Activated CD4-positive, alpha-beta T cell treated with anti-CD3 and anti-CD28 coated beads, Interleukin-2, amount 10 ng/mL, durations not matched to agents 7 days and 5 days (primary cell): ENCODE data around the gene ERO1A. TPM values are rescaled to one million over a fixed set of nuclear protein-coding genes. Genes with fewer than 3 reads are reported as not detected.
A peak's percentile ranks its signal among the peaks of the same experiment; 100 is the strongest.

Experiments
- CTCF ChIA-PET: fragments of 350-600 bp; sonication (Branson Sonifier 250); formaldehyde crosslinking; loops from one replicate; lab custom pipeline; 2021; ENCODE audit warnings: antibody characterized with exemption; lab: Charles Lee
- POLR2A ChIA-PET: fragments of 350-600 bp; sonication (Branson Sonifier 250); formaldehyde crosslinking; loops from one replicate; lab custom pipeline; 2021; ENCODE audit warnings: antibody characterized with exemption; lab: Charles Lee
- DNase-seq: peaks from one replicate; pipeline ENCODE4 v3.0.0-alpha.2; 2020
- H3K27ac Mint-ChIP-seq: one replicate; pipeline ENCODE4 v1.8.0; 2021; ENCODE audit warnings: mild to moderate bottlenecking, moderate library complexity, mixed read lengths
- H3K27me3 Mint-ChIP-seq: one replicate; pipeline ENCODE4 v1.8.0; 2021; ENCODE audit warnings: mixed read lengths
- H3K36me3 Mint-ChIP-seq: one replicate; pipeline ENCODE4 v1.8.0; 2021; ENCODE audit warnings: low read depth, mixed read lengths
- H3K4me1 Mint-ChIP-seq: one replicate; pipeline ENCODE4 v1.8.0; 2021; ENCODE audit warnings: mixed read lengths
- H3K4me3 Mint-ChIP-seq: one replicate; pipeline ENCODE4 v1.8.0; 2021; ENCODE audit warnings: mild to moderate bottlenecking, moderate library complexity, mixed read lengths
- H3K9me3 Mint-ChIP-seq: one replicate; pipeline ENCODE4 v1.8.0; 2021; ENCODE audit warnings: mixed read lengths
- total RNA-seq, 2 experiments: library from RNA; stranded (reverse); gene quantifications; one replicate each; pipeline ENCODE4 v1.2.3, GENCODE V29; 2021

Gene ERO1A
- total RNA-seq, 2 experiments from 2014 or later, result 134 to 155 TPM

- Mint-ChIP-seq H3K27me3 (no peaks in the 10 kb centered on the region), H3K9me3 (no peaks in the 10 kb centered on the region), H3K27ac (peak overlapping the region; percentile 68), H3K36me3 (peaks cover 32% of the 10 kb centered on the region), H3K4me3 (peak overlapping the region; percentile 65), H3K4me1 (peaks cover 55% of the 10 kb centered on the region)
- CTCF ChIA-PET, result interaction anchor here (0.5 kb wide), 1 partner anchor 138 kb away, joined by 3 read pairs; no protein-coding TSS in a partner anchor
- POLR2A ChIA-PET, result no interaction called here
- DNase-seq, result no peak
These were observed 1.8 kb downstream of the ERO1A start for GRCh38 chr14:52693532-52693931.

- peak overlapping the region; percentile 65 for H3K4me3 Mint-ChIP-seq
- peaks cover 60% of the 10 kb centered on the region for H3K4me1 Mint-ChIP-seq
- no peaks in the 10 kb centered on the region for H3K27me3 Mint-ChIP-seq
- H3K9me3 Mint-ChIP-seq, result no peaks in the 10 kb centered on the region
- POLR2A ChIA-PET, result no interaction called here
- peak overlapping the region; percentile 68 for H3K27ac Mint-ChIP-seq
- CTCF ChIA-PET, result interaction anchor here (0.5 kb wide), 1 partner anchor 137 kb away, joined by 3 read pairs; no protein-coding TSS in a partner anchor
- DNase-seq, result no peak
- H3K36me3 Mint-ChIP-seq, result peaks cover 36% of the 10 kb centered on the region
These were observed 2.3 kb downstream of the ERO1A start for GRCh38 chr14:52693036-52693435.

GRCh38 chr14:52692248-52692962 is 3.0 kb downstream of the ERO1A start:
- DNase-seq, result peak; percentile 60
- peak overlapping the region; percentile 5 for H3K27ac Mint-ChIP-seq
- H3K4me3 Mint-ChIP-seq, result peak overlapping the region; percentile 54
- H3K4me1 Mint-ChIP-seq, result peaks cover 66% of the 10 kb centered on the region
- CTCF ChIA-PET, result interaction anchor here (0.6 to 1.0 kb wide), 5 partner anchors 13 to 39 kb away, joined by 3 to 6 read pairs (median 3); no protein-coding TSS in a partner anchor
- POLR2A ChIA-PET, result no interaction called here
- peaks cover 36% of the 10 kb centered on the region for H3K36me3 Mint-ChIP-seq
- H3K9me3 Mint-ChIP-seq, result no peaks in the 10 kb centered on the region
- H3K27me3 Mint-ChIP-seq, result no peaks in the 10 kb centered on the region

GRCh38 chr14:52690983-52691760 is 4.2 kb downstream of the ERO1A start:
- Mint-ChIP-seq H3K36me3 (peaks cover 40% of the 10 kb centered on the region), H3K27ac (peak overlapping the region; percentile 43)

GRCh38 chr14:52686176-52686575 is 9.2 kb downstream of the ERO1A start:
- Mint-ChIP-seq H3K9me3 (no peaks in the 10 kb centered on the region), H3K4me1 (peaks cover 64% of the 10 kb centered on the region), H3K4me3 (no peak overlapping the region), H3K27ac (no peak overlapping the region), H3K27me3 (no peaks in the 10 kb centered on the region), H3K36me3 (peaks cover 20% of the 10 kb centered on the region)
- POLR2A ChIA-PET, result no interaction called here
- CTCF ChIA-PET, result no interaction called here
- DNase-seq, result no peak

More at GRCh38 chr14:52690983-52691760, 4.2 kb downstream of the ERO1A start:
- H3K27me3 Mint-ChIP-seq, result no peaks in the 10 kb centered on the region
- no peak overlapping the region for H3K4me3 Mint-ChIP-seq
- no peak for DNase-seq
- H3K4me1 Mint-ChIP-seq, result peaks cover 73% of the 10 kb centered on the region
- ChIA-PET POLR2A (no interaction called here), CTCF (interaction anchor here (0.6 to 1.0 kb wide), 5 partner anchors 12 to 72 kb away, joined by 3 read pairs; no protein-coding TSS in a partner anchor)
- H3K9me3 Mint-ChIP-seq, result no peaks in the 10 kb centered on the region

- H3K9me3 Mint-ChIP-seq, result no peaks in the 10 kb centered on the region
- no peak overlapping the region for H3K27ac Mint-ChIP-seq
These were observed 11.3 kb downstream of the ERO1A start for GRCh38 chr14:52683985-52684520.

GRCh38 chr14:52678591-52678990 is 16.8 kb downstream of the ERO1A start:
- DNase-seq, result no peak
- peaks cover 34% of the 10 kb centered on the region for H3K36me3 Mint-ChIP-seq
- CTCF ChIA-PET, result interaction anchor here (0.9 to 1.4 kb wide), 3 partner anchors 44 to 94 kb away, joined by 3 read pairs; no protein-coding TSS in a partner anchor

More at GRCh38 chr14:52683985-52684520, 11.3 kb downstream of the ERO1A start:
- ChIA-PET CTCF (no interaction called here), POLR2A (no interaction called here)
- no peak for DNase-seq
- Mint-ChIP-seq H3K4me3 (no peak overlapping the region), H3K27me3 (no peaks in the 10 kb centered on the region), H3K4me1 (peaks cover 51% of the 10 kb centered on the region), H3K36me3 (peaks cover 21% of the 10 kb centered on the region)

GRCh38 chr14:52663850-52664249 is 31.5 kb downstream of the ERO1A start:
- H3K27ac Mint-ChIP-seq, result no peak overlapping the region
- H3K9me3 Mint-ChIP-seq, result no peaks in the 10 kb centered on the region
- peaks cover 33% of the 10 kb centered on the region for H3K36me3 Mint-ChIP-seq
- H3K27me3 Mint-ChIP-seq, result no peaks in the 10 kb centered on the region
- POLR2A ChIA-PET, result no interaction called here
- H3K4me3 Mint-ChIP-seq, result no peak overlapping the region
- CTCF ChIA-PET, result no interaction called here
- DNase-seq, result no peak
- H3K4me1 Mint-ChIP-seq, result peaks cover 2% of the 10 kb centered on the region

More at GRCh38 chr14:52678591-52678990, 16.8 kb downstream of the ERO1A start:
- POLR2A ChIA-PET, result no interaction called here
- no peak overlapping the region for H3K4me3 Mint-ChIP-seq
- H3K4me1 Mint-ChIP-seq, result peaks cover 7% of the 10 kb centered on the region
- no peaks in the 10 kb centered on the region for H3K9me3 Mint-ChIP-seq
- H3K27me3 Mint-ChIP-seq, result no peaks in the 10 kb centered on the region
- no peak overlapping the region for H3K27ac Mint-ChIP-seq

GRCh38 chr14:52661314-52661713 is 34.0 kb downstream of the ERO1A start:
- Mint-ChIP-seq H3K4me3 (no peak overlapping the region), H3K36me3 (peaks cover 45% of the 10 kb centered on the region), H3K9me3 (no peaks in the 10 kb centered on the region), H3K27me3 (no peaks in the 10 kb centered on the region), H3K27ac (no peak overlapping the region), H3K4me1 (peaks cover 2% of the 10 kb centered on the region)
- ChIA-PET POLR2A (no interaction called here), CTCF (no interaction called here)
- DNase-seq, result no peak

- Mint-ChIP-seq H3K9me3 (no peaks in the 10 kb centered on the region), H3K27ac (no peak overlapping the region), H3K4me3 (no peak overlapping the region), H3K36me3 (peaks cover 44% of the 10 kb centered on the region), H3K27me3 (no peaks in the 10 kb centered on the region), H3K4me1 (peaks cover 2% of the 10 kb centered on the region)
- ChIA-PET POLR2A (no interaction called here), CTCF (no interaction called here)
- no peak for DNase-seq
These were observed 34.5 kb downstream of the ERO1A start for GRCh38 chr14:52660832-52661231.

- DNase-seq, result no peak
- H3K4me1 Mint-ChIP-seq, result peaks cover 2% of the 10 kb centered on the region
- H3K9me3 Mint-ChIP-seq, result no peaks in the 10 kb centered on the region
- ChIA-PET CTCF (no interaction called here), POLR2A (no interaction called here)
- no peaks in the 10 kb centered on the region for H3K27me3 Mint-ChIP-seq
- no peak overlapping the region for H3K4me3 Mint-ChIP-seq
- H3K27ac Mint-ChIP-seq, result no peak overlapping the region
- peaks cover 43% of the 10 kb centered on the region for H3K36me3 Mint-ChIP-seq
These were observed 35.0 kb downstream of the ERO1A start for GRCh38 chr14:52660325-52660724.

GRCh38 chr14:52656905-52657304 is 38.5 kb downstream of the ERO1A start:
- Mint-ChIP-seq H3K27me3 (no peaks in the 10 kb centered on the region), H3K36me3 (peaks cover 47% of the 10 kb centered on the region), H3K4me1 (peaks cover 2% of the 10 kb centered on the region), H3K4me3 (no peak overlapping the region), H3K9me3 (no peaks in the 10 kb centered on the region), H3K27ac (no peak overlapping the region)
- POLR2A ChIA-PET, result interaction anchor here (0.6 kb wide), 1 partner anchor 123 kb away, joined by 3 read pairs; no protein-coding TSS in a partner anchor
- no peak for DNase-seq
- CTCF ChIA-PET, result interaction anchor here (0.5 to 0.7 kb wide), 2 partner anchors 240 to 523 kb away, joined by 3 to 4 read pairs; no protein-coding TSS in a partner anchor
